ENCODE measurements around the gene NEXN.
A peak's percentile ranks its signal among the peaks of the same experiment; 100 is the strongest.

Gene NEXN

DNA sequence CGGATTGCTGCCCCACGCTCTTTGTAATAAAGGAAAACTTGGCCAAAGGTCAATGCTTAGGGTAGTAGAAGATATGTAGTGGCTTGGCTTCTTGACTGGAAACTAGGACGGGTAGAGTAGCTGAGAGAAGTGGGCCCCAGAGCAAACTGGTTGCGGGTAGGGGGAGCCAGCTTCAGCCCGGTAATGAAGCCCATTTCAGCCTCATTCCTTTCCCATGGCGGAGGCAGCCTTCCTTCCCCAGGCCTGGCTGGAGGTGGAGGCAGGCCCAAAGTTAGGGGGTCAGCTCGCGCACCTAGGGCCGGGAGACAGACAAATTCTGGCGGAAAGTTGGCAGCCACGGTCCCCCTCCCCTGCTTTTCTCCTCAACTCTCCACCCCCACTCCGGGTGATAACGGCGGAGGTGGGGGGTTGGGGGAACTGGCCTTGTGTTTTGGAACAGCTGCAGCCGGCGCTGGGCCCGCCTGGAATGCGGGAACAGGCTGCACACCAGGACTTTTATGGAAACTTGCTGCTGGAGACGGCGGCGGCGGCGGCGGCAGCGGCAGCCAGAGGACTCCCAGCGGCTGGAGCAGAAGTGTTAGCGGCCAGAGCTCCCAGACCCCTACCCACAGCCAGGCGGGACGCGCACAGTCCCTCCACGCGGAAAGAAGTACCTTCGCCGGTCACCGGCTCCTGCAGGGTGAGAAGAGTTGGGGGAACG is at the start of gene NEXN:
TSS of gene NEXN (plus strand) at position 544 of the 700 bp plus-strand sequence. CDS start 27,483 bp downstream, outside the sequence.
- H3K27me3 ChIP-seq (ENCODE audit: control insufficient read depth, insufficient read depth, low read length), result no peaks in the 10 kb centered on the region
- H3K27ac ChIP-seq (ENCODE audit: low read depth, low read length), result peak within 1 kb of the TSS; percentile 95
- peaks cover 10% of the 10 kb centered on the region for H3K4me1 ChIP-seq (ENCODE audit: control insufficient read depth, insufficient read depth, low read length)
- H3K9ac ChIP-seq (ENCODE audit: low read length), result peak within 1 kb of the TSS; percentile 29
- peak within 1 kb of the TSS; percentile 69 for H3K4me3 ChIP-seq (ENCODE audit: low read length)
- H3K36me3 ChIP-seq (ENCODE audit: control insufficient read depth, insufficient read depth, low read length), result no peaks in the 10 kb centered on the region

GRCh38 chr1:77841574-77841973 is 46.9 kb upstream of the NEXN start:
- Histone ChIP-seq H3K36me3 (ENCODE audit: control insufficient read depth, insufficient read depth, low read length) (no peaks in the 10 kb centered on the region), H3K27ac (ENCODE audit: low read depth, low read length) (no peak overlapping the region), H3K4me3 (ENCODE audit: low read length) (no peak overlapping the region), H3K9ac (ENCODE audit: low read length) (no peak overlapping the region), H3K27me3 (ENCODE audit: control insufficient read depth, insufficient read depth, low read length) (no peaks in the 10 kb centered on the region), H3K4me1 (ENCODE audit: control insufficient read depth, insufficient read depth, low read length) (peaks cover 2% of the 10 kb centered on the region)

DNA sequence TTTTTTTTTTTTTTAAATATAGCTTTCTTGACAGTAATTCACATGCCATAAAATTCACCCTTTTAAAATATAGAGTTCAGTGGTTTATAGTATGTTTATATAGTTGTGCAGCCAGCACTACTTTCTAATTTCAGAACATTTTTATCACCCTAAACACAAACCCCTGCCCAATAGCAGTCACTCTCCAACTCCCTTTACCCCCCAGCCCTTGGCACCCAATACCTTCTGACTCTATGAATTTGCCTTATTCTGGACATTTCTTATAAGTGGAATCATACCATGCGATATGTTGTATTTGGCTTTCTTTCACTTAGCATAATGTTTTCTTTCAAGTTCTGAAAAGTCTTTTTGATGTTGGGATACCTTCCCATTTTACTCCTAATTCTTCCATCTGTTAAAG is 42.5 kb upstream of the NEXN start:
- no peaks in the 10 kb centered on the region for H3K36me3 ChIP-seq (ENCODE audit: control insufficient read depth, insufficient read depth, low read length)
- H3K4me3 ChIP-seq (ENCODE audit: low read length), result no peak overlapping the region
- no peaks in the 10 kb centered on the region for H3K27me3 ChIP-seq (ENCODE audit: control insufficient read depth, insufficient read depth, low read length)
- H3K27ac ChIP-seq (ENCODE audit: low read depth, low read length), result no peak overlapping the region
- peaks cover 2% of the 10 kb centered on the region for H3K4me1 ChIP-seq (ENCODE audit: control insufficient read depth, insufficient read depth, low read length)
- no peak overlapping the region for H3K9ac ChIP-seq (ENCODE audit: low read length)

DNA sequence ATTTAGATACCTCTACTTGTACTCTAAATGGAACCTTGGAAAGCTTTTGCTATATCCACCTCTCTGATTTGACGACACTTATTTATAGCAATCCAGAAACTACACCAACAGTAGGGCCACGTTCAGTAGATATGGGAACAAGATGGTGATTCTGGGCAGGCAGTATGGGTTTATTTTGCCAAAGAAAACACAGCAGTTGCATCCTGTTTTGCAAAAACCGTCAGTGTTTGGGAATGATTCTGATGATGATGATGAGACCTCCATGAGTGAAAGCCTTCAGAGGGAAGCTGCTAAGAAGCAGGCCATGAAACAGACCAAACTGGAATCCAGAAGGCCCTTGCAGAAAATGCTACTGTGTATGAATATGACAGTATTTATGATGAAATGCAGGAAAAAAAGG is 41.5 kb upstream of the NEXN start:
- H3K4me3 ChIP-seq (ENCODE audit: low read length), result no peak overlapping the region
- H3K27ac ChIP-seq (ENCODE audit: low read depth, low read length), result no peak overlapping the region
- H3K27me3 ChIP-seq (ENCODE audit: control insufficient read depth, insufficient read depth, low read length), result no peaks in the 10 kb centered on the region
- H3K9ac ChIP-seq (ENCODE audit: low read length), result no peak overlapping the region
- H3K4me1 ChIP-seq (ENCODE audit: control insufficient read depth, insufficient read depth, low read length), result peaks cover 2% of the 10 kb centered on the region
- H3K36me3 ChIP-seq (ENCODE audit: control insufficient read depth, insufficient read depth, low read length), result no peaks in the 10 kb centered on the region

DNA sequence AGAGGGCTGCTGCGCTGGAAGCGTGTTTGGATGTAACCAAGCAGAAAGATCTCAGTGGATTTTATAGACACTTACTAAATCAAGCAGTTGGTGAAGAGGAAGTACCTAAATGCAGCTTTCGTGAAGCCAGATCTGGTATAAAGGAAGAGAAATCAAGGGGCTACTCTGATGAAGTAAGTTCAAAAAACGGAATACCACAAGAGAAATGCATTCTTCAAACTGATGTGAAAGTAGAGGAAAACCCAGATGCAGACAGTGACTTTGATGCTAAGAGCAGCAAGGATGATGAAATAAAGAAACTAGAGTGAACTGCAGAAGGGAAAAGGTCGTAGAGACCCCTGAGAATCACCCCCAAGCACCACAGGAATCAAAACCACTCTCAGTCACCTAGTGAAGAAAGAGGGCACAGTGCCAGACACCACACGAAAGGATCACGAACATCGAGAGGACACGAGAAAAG is 40.8 kb upstream of the NEXN start:
- no peak overlapping the region for H3K9ac ChIP-seq (ENCODE audit: low read length)
- no peak overlapping the region for H3K27ac ChIP-seq (ENCODE audit: low read depth, low read length)
- no peaks in the 10 kb centered on the region for H3K36me3 ChIP-seq (ENCODE audit: control insufficient read depth, insufficient read depth, low read length)
- no peak overlapping the region for H3K4me3 ChIP-seq (ENCODE audit: low read length)
- peaks cover 2% of the 10 kb centered on the region for H3K4me1 ChIP-seq (ENCODE audit: control insufficient read depth, insufficient read depth, low read length)
- no peaks in the 10 kb centered on the region for H3K27me3 ChIP-seq (ENCODE audit: control insufficient read depth, insufficient read depth, low read length)

GRCh38 chr1:77850082-77850481 is 38.3 kb upstream of the NEXN start:
- Histone ChIP-seq H3K36me3 (ENCODE audit: control insufficient read depth, insufficient read depth, low read length) (no peaks in the 10 kb centered on the region), H3K27me3 (ENCODE audit: control insufficient read depth, insufficient read depth, low read length) (no peaks in the 10 kb centered on the region), H3K9ac (ENCODE audit: low read length) (no peak overlapping the region), H3K4me1 (ENCODE audit: control insufficient read depth, insufficient read depth, low read length) (peaks cover 2% of the 10 kb centered on the region), H3K4me3 (ENCODE audit: low read length) (no peak overlapping the region), H3K27ac (ENCODE audit: low read depth, low read length) (no peak overlapping the region)

- Histone ChIP-seq H3K4me1 (ENCODE audit: control insufficient read depth, insufficient read depth, low read length) (no peaks in the 10 kb centered on the region), H3K9ac (ENCODE audit: low read length) (no peak overlapping the region), H3K4me3 (ENCODE audit: low read length) (no peak overlapping the region), H3K36me3 (ENCODE audit: control insufficient read depth, insufficient read depth, low read length) (no peaks in the 10 kb centered on the region), H3K27me3 (ENCODE audit: control insufficient read depth, insufficient read depth, low read length) (no peaks in the 10 kb centered on the region), H3K27ac (ENCODE audit: low read depth, low read length) (no peak overlapping the region)
These were observed 30.9 kb upstream of the NEXN start for GRCh38 chr1:77857552-77857951.

GRCh38 chr1:77858725-77859124 is 29.7 kb upstream of the NEXN start:
- Histone ChIP-seq H3K27me3 (ENCODE audit: control insufficient read depth, insufficient read depth, low read length) (no peaks in the 10 kb centered on the region), H3K27ac (ENCODE audit: low read depth, low read length) (no peak overlapping the region), H3K36me3 (ENCODE audit: control insufficient read depth, insufficient read depth, low read length) (no peaks in the 10 kb centered on the region), H3K4me3 (ENCODE audit: low read length) (no peak overlapping the region), H3K9ac (ENCODE audit: low read length) (no peak overlapping the region), H3K4me1 (ENCODE audit: control insufficient read depth, insufficient read depth, low read length) (no peaks in the 10 kb centered on the region)

DNA sequence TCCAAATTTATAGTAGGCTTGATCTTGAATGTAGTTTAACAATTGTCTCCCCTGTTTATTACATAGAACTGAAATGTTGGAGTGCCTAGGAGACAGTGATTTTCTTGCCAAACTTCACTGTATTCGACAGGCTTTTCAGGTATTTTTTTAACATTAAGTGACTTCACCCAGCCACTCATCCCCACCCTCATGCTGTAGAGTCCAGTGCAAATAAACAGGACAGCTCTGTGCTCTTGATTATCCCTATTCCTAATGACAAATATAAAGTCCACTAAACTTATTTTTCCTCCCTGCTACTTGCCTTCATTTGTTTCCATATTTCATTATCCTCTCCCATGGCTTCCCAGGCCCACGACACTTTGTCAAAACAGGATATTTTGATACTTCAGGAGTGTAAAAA is 29.2 kb upstream of the NEXN start:
- no peaks in the 10 kb centered on the region for H3K27me3 ChIP-seq (ENCODE audit: control insufficient read depth, insufficient read depth, low read length)
- H3K36me3 ChIP-seq (ENCODE audit: control insufficient read depth, insufficient read depth, low read length), result no peaks in the 10 kb centered on the region
- no peak overlapping the region for H3K9ac ChIP-seq (ENCODE audit: low read length)
- H3K4me1 ChIP-seq (ENCODE audit: control insufficient read depth, insufficient read depth, low read length), result no peaks in the 10 kb centered on the region
- no peak overlapping the region for H3K27ac ChIP-seq (ENCODE audit: low read depth, low read length)
- no peak overlapping the region for H3K4me3 ChIP-seq (ENCODE audit: low read length)

DNA sequence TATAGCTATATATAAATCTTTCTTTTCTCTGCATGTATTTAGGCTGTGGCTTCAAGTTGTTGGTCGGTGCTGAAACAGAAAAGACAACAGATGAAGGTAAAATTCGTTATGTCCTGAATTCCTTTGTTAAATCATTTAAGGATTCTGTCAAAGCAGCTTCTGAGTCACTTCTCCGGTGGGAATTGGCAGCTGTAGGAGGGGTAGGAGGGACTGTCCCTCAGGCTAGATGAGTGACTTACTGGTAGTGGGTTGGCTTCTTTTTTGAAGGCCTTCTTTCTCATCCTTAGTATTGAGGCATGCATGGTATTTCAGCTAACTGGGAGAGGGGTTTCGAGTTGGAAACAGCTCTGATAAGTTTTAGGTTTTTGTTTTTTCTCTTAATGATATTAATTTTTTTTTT is 22.1 kb upstream of the NEXN start:
- no peak overlapping the region for H3K27ac ChIP-seq (ENCODE audit: low read depth, low read length)
- no peak overlapping the region for H3K9ac ChIP-seq (ENCODE audit: low read length)
- no peaks in the 10 kb centered on the region for H3K27me3 ChIP-seq (ENCODE audit: control insufficient read depth, insufficient read depth, low read length)
- peaks cover 5% of the 10 kb centered on the region for H3K36me3 ChIP-seq (ENCODE audit: control insufficient read depth, insufficient read depth, low read length)
- H3K4me3 ChIP-seq (ENCODE audit: low read length), result no peak overlapping the region
- no peaks in the 10 kb centered on the region for H3K4me1 ChIP-seq (ENCODE audit: control insufficient read depth, insufficient read depth, low read length)

- Histone ChIP-seq H3K9ac (ENCODE audit: low read length) (no peak overlapping the region), H3K4me1 (ENCODE audit: control insufficient read depth, insufficient read depth, low read length) (no peaks in the 10 kb centered on the region), H3K27ac (ENCODE audit: low read depth, low read length) (no peak overlapping the region), H3K36me3 (ENCODE audit: control insufficient read depth, insufficient read depth, low read length) (no peaks in the 10 kb centered on the region), H3K27me3 (ENCODE audit: control insufficient read depth, insufficient read depth, low read length) (no peaks in the 10 kb centered on the region), H3K4me3 (ENCODE audit: low read length) (no peak overlapping the region)
These were observed 15.8 kb upstream of the NEXN start for GRCh38 chr1:77872645-77873044.

DNA sequence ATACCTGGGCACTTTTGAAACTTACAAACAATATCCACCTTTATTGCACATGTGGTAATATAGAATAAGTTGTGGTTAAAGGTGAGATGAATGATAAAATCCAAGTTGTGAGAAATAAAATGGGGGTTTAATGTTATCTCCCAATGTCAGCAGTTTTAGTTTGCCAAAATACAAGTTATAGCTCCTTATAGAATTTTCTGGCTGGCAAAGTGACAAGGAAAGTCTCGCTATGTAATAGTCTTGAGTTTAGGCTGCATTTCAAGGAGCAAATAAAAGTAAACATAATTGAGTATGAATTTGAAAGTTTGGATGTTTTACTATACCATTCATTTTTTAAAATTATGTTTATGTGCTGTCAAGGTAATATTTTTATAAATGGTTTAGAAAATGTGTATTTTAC is 15.0 kb upstream of the NEXN start:
- no peaks in the 10 kb centered on the region for H3K27me3 ChIP-seq (ENCODE audit: control insufficient read depth, insufficient read depth, low read length)
- no peaks in the 10 kb centered on the region for H3K36me3 ChIP-seq (ENCODE audit: control insufficient read depth, insufficient read depth, low read length)
- H3K27ac ChIP-seq (ENCODE audit: low read depth, low read length), result no peak overlapping the region
- H3K4me1 ChIP-seq (ENCODE audit: control insufficient read depth, insufficient read depth, low read length), result no peaks in the 10 kb centered on the region
- no peak overlapping the region for H3K9ac ChIP-seq (ENCODE audit: low read length)
- no peak overlapping the region for H3K4me3 ChIP-seq (ENCODE audit: low read length)

GRCh38 chr1:77874804-77875445 is 13.5 kb upstream of the NEXN start:
- Histone ChIP-seq H3K27me3 (ENCODE audit: control insufficient read depth, insufficient read depth, low read length) (no peaks in the 10 kb centered on the region), H3K36me3 (ENCODE audit: control insufficient read depth, insufficient read depth, low read length) (no peaks in the 10 kb centered on the region), H3K9ac (ENCODE audit: low read length) (no peak overlapping the region), H3K4me3 (ENCODE audit: low read length) (no peak overlapping the region), H3K27ac (ENCODE audit: low read depth, low read length) (no peak overlapping the region), H3K4me1 (ENCODE audit: control insufficient read depth, insufficient read depth, low read length) (no peaks in the 10 kb centered on the region)

Measured in rectal smooth muscle tissue (tissue), 1 donor.